ENCODE data around the gene COL13A1.

GRCh38 chr10:69838853-69839252, 37.1 kb downstream of the COL13A1 start:
- TF ChIP-seq CTCF (IDR thresholded peaks at IDR 0.05 in 8 of 11, conservative IDR thresholded peaks at IDR 0.05 in 3 of 11): no peak
- no peak for TF ChIP-seq POLR2AphosphoS5 (IDR thresholded peaks at IDR 0.05)
- TF ChIP-seq POLR2A (IDR thresholded peaks at IDR 0.05): no peak
